GM21825 (cell line): Measurements from ENCODE around the gene H2BK1.

Experiments
- ATAC-seq: cut with Tn5 transposase; IDR thresholded peaks from one replicate; pipeline ENCODE4 v1.9.1; 2021; ENCODE audit warnings: mild to moderate bottlenecking, moderate library complexity; ENCODE audit not compliant: unreplicated experiment

Gene H2BK1

DNA sequence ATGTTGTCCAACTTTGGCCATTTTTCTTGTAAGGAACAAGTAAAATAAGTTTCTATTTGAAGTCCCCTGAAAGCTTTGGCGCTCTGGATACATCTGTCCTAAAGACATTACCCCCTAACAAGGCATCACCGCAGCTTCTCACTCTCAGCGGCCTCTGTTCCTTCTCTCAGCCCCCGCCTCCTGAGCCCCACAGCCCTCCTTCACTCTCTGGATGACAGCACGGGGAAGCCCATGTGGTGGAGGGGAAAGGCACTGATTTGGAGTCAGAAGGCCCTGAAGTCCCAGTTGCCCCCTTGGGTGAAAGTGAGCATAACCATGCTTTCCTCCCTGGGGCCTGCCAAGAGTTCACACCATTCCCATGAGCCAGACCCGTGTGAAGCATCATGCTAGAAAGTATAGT lies 4.6 kb downstream of the H2BK1 start:
- no peak for ATAC-seq

DNA sequence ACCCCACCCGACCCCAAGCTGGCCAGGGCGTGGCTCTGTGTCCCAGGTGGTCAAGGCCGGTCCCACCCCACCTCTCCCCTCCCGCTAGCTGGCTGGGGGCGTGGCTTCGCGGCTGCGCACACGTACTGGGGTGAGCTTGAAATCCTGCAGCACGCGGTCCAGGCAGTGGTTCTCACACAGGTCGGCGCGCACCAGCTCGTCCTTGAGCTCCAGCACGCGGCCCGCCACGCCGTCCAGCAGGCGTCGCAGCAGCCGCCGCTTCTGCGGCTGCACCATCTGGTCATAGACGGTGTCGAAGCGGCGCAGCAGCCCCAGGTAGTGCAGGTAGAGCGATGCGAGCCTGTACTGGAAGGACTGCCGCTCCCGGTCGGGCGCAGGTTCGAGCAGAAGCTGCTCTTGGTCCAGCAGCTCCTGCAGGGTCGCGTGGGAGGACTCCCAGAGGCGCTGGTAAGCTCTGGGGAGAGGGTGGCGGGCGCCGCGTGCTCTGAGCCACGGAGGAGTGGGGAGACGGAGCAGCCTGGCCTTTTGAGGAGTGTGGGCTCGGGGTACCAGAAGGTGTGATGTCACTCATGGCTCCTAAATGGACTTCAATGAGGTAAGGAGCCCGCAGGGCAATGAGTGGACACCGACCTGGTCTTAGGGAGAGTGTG lies 5.8 kb downstream of the H2BK1 start:
- ATAC-seq = no peak

DNA sequence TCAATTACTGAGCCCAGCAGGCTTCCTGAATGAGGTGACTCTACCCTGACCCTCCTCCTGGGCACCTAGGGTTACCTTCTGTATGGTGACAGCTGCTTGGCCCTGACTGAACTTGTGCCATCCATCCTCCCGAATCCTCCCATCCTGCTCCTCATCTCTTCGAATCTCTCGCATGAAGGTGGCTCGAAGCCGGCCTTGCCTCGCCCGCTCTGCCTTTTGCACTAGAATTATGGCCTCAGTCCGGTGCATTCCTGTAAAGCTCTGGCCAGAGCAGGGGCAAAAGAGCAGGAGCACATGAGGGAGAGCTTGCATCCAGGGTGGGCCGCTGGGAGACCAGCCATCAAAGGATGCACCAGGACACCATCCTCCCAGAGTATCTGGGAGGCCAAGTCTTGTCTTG lies 7.5 kb downstream of the H2BK1 start:
- no peak for ATAC-seq

DNA sequence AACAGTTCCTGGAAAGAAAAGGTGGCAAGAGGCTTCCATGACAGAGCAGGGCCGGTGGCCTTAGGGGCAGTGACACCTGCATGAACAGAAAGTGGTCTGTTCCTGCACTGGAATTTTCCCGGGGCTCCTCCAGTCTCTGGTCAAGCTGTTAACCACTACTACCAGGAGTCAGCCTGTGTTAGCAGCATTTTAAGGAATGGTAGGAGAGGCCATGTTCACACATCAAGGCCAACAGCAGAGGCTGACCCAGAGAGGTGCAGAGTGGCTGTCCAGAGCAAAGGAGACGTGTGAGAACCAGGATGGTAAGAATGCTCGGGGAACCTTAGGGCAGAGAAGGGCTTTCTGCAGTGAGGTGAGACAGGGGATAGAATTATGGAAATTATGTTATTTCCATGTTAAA lies 8.5 kb downstream of the H2BK1 start:
- no peak for ATAC-seq

DNA sequence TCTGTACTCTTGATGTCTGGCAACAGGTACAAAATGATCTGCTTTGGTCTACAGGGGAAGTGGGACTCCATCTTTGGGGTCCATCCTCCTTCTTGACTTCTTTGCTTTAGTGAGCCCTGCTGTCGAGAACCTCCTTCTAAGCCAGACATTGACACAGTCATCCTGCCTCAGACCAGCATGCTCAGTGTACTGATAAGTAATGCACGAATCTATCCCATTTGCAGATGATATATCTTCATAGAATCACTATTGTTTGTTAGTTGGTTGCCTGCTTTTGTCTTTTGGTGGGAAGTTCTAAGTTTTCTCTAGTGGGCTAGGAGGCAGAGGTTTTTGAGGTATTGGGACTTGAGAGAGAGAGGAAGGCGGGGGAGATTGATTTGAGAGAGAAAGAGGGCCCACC lies 8.9 kb downstream of the H2BK1 start:
- ATAC-seq = no peak

DNA sequence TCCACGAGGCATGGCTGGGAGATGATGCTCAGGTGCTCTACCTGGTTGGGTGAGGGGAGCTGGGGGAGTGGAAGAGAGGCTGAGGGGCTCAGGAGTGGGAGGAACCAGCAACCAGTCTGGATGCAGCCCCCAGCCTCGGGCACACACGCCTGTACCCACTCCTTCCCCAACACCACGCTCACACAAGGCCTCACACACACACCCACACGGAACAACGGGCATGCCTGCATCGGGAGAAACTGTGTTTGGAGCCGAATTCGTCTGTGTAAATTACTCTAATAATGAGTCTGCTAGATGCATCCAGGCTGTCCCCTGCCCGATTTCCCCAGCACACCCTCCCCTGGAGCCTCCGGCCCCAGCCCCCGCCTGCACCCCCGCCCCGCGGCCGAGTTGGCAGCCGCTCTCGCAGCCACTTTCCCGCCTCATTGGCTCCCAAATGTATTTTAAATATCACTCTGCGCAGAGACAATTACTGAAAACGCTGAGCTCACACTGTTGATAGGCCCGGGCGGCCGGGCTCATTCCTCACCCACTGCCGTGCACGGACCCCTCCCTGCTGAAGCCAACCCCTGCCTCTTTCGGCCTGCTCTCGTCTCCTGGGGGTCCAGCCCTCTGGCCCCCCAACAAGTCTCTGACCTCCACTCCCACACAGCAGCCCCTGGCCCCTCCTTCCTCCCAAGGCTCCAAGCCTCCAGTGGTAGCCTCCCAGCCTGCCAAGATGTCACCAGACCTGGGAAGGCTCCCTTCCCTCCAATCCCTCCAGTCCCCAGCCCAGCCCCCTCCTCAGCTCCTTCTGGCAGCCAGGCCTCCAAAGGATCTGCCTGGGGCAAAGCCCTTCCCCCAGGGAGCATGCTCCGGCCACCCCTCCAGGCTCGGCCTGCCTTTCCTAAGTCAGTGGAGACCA lies 11.1 kb downstream of the H2BK1 start:
- no peak for ATAC-seq

DNA sequence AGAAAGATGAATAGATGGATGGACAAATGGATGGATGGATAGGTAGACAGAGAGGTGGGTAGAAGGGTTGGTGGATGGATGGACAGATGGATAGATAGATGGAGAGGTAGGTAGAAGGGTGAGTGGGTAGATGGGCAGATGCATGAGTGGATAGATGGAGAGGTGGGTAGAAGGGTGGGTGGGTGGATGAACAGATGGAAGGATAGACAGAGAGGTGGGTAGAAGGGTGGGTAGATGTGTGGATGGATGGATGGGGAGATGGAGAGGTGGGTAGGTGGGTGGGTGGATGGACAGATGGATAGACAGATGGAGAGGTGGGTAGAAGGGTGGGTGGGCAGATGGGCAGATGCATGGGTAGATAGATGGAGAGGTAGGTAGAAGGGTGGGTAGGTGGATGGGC lies 12.4 kb downstream of the H2BK1 start:
- no peak for ATAC-seq

DNA sequence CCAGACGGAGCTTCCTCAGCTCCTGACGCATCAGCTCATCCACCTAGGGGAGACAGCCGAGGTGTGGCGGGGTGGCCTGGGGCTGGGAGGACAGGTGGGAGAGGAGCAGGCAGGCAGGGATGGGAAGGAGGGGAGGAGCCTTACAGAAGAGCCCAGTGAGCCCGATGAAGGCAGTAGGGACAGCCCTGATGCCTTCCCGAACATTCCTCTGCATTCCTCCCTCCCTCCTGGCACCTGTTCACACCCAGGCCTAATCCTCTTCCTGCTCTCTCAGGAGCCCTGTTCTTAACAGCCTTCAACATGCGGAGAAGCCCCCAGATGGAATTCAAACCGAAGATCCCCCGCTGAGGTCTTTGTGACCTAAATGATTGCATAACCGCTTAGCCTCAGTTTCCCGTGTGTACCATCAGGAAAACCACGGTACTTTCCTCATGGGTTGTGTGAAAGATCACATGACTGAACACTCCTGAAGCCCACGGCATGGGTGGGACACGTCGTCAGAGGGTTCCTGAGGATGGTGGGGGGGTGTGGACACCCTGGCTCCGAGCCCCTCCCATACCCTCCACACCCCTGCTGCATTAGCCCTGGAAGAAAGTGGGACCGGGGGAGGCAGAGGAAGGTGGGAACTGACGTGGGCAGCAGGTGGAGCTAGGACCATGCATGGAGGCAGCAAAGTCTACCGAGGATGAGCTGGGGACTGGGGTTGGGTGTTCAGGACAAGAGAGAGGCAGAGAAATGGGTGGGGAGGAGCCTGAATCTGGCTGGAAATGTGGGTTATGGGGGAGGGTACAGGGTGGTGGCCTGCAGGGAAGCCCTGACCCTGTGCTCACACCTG lies 14.5 kb downstream of the H2BK1 start:
- ATAC-seq = no peak

DNA sequence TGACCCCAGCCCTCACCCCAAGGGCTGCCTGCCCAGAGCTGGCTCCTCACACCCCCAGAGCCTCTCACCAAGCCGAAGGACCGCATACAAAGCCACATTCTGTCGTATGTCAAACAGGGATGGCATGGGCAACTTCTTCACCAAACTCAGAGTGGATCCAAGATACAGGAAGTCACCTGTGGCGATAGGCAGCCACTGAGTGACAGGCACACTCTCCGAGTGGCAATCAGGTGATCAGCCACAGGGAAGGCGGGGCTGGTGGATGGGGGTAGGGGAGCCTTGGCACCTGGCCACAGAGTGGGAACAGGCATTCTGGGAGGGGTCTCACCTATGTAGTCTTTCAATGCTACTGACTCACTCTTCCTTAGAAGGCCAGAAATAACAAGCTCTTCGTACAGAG lies 16.1 kb downstream of the H2BK1 start:
- no peak for ATAC-seq

DNA sequence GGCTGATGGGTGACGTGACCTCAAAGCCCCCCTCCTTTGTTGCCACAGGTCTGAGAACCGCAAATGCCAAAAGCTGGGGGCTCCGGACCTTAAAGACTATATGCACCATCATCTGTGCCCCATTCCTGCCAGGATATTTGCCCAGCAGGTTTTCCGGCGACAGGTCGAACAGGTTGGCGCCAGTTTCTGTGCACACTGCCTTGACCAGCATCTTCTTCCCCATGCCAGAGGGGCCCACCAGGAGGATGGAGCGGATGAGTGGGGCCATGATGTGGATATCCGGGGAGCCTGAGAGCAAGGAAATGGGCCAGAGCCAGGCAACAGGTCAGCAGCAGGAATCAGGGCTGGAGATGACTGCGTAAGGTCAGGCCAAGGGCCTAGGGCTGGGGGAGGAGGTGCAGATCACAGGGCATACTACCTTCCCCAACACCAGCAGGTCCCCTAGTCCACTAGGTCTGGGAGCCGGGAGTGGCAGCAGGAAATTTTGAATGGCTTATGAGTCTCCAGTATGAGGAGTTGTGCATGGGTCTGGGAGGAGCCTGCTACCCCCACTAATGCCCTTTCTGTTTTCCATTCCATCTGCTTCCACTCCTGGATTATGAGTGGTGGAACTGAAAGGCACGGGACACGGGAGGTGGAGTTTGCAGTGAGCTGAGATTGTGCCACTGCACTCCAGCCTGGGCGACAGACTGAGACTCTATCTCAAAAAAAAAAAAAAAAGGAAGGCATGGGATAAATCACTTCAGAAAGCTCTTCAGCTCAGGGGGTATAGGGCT lies 16.9 kb downstream of the H2BK1 start:
- no peak for ATAC-seq

DNA sequence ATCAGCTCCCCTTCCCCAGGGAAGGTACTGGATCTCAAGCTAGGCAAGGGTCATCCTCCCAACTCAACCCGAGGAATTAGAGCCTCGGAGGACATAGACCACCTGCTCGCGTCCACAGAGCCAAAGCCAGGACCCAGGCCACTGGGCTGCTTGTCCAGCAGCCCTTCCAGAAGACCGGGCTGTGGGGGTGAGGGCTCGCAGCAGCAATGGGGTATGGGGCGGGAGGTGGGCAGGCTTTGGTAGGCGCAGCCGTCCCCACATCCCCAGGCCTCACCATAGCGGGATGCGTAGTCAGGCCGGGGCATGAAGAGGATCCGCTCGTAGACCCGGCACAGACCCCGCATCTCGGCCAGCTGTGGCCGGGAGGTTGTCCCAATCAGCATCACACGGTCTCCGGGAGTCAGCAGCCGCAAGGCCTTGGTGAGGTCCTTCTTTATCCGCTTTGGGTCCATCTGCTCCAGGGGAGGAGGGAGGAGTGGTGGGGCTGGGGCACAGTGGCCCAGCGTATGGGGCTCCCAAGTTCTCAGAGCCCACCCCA lies 18.2 kb downstream of the H2BK1 start:
- ATAC-seq = no peak

DNA sequence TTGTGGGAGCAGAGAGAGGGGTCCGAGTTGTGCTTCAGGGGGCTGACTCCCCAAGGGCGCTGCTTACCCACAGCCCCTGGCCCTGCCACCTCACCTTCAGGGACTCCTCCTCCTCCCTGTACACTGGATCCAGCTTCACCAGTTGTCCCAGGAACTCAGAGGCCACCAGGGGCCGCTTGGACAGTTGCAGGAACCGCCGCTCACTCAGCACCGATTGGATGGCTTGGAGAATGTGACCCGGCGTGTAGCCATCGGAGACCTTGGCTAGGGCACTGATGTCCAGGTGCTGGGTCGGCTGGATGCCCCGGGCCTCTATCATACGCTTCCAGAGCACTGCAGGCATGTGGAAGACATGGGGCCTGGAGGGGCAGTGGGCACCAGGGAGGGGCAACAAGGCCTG lies 18.7 kb downstream of the H2BK1 start:
- ATAC-seq = no peak

DNA sequence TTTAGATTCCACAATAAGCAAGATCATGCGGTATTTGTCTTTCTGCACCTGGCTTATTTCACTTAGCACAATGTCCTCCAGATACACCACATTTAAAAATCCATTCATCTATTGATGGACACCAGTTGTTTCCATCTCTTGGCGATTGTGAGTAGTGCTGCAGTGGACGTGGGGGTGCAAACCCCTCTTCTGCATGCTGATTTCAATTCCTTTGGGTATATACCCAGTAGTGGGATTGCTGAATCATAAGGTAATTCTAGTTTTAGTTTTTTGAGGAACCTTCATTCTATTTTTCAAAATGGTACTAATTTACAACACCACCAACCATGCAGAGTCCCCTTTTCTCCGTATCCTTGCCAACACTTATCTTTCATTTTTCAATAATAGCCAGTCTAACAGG lies 21.2 kb downstream of the H2BK1 start:
- ATAC-seq = no peak

DNA sequence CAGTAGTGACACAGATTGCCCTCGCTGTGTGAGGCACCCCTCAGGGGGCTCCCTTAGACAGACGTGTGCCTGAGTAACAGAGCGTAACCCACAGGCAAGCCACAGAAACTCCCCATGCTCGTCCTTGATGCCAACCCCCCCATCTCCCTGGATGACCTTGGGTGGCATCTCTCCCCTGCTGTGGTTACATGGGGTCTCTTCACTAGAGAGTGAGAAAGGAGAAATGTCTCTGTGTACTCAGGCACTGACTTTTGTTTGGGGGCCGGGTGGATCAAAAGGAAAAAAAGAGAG lies 22.1 kb downstream of the H2BK1 start:
- ATAC-seq = no peak

DNA sequence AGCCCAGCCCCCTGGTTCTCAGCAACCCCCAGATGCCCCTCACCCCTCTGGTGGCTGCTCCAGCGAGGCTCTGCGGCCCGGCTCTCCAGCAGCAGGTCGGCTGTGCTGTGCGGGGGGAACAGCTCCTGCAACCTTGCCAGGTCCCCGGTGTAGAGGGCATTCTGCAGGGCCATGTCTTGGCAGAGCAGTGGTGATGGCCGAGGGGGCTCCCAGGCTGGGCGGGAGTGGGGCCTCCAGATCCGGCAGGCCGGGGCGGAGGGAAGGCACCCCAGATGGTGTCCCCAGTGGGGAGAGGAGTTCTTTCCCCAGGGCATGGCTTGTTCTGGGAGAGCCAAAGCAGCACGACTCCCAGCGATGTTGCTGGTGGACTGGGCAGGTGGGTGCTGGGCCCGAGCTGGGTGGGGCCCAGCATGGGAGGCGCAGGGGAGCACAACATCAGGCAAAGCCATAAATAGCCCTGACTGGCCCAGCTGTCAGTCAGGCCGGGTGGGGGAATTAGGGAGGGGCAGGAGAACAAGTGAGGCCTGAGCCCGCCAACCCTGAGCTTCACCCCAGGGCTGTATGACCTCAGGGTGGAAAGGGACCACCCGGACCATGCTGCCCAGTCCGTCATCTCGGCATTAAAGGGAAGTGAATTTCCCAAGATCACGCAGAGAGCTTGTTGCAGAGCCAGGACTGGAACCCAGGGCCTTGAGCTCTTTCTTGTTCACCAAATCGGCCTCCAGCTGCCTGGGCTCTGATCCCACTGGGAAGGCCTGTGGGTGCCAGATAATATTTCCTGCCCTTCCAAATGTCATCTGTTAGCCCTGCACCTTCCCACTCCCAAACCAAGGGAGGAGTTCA lies 22.7 kb downstream of the H2BK1 start:
- ATAC-seq = no peak

DNA sequence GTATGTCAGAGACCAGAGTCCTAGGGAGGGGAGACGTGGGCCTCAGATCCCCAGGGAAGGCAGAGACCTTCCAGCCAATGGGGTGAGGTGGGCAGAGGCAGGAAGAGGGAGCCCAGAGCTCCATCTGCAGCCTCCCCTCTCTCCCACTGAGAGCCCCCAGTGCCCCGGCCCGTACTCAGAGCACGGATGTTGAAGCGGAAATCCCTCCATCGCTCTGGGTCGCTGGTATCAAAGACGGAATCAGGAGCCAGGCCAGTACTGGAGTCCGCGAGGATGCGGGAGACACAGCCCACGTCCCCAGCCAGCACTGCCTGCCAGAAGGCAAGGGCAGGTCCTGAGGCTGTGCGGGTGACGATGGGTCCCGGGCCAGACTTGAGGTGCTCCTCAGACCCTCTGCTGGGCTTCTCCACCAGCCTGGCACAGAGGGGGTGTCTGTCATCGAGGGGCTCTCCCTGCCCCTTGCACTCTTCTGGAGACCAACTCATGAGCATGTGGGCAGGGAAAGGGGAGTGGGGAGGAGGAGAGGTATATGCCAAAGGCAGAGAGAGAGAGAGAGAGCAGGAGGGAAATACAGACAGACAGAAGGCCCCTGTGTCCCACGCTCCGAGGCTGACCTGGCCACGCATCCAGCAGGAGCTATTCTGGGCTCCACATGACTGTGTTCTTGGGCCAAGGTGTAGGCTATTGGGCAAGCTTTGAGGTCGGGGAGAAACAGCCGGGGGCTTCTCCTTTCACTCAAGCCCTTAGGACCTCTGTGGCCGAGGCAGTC lies 23.5 kb downstream of the H2BK1 start, which contains the start of gene ASB10:
Gene ASB10 (minus strand): TSS at position 611 of the 769 bp plus-strand sequence. CDS start 120 bp downstream, at position 491.
- ATAC-seq = no peak

DNA sequence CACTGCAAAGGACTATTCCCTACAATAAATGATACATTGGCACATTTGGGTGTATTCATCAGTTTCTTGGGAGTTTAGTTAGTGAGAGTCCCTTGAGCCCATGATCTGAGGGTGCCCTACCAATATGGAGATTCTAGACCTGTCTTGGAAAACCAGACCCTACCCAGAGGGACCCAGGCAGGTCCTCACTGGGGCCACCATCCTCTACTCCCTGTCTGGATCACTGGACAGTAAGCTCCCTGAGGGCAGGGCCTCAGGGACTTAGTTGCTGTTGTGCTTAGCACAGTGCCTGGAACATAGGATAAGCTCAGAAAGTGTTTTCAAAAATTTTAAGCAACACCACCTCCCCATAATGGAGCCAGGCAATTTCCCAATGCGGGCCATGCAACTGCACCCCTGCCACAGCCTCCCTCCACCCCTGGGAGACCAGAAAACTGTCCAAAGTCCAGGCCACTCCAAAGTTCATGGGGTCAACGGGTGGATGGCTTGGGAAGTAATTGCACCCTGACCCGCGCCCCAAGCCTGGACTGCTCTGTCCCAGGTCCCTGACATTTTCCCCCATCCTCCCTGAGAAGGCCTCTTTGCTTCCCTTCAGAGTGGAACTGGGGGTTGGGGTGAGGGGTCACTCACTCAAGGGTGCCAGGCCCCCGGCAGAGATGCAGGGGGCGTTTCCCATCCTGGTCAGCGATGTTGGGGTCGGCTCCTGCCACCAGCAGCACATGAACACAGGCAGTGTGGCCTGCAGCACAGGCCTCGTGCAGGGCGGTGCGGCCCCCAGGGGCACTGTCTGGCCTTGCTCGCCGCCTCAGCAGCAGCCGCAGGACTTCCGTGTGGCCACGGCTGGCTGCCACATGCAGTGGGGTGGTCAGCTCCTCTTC lies 24.3 kb downstream of the H2BK1 start:
- no peak for ATAC-seq

DNA sequence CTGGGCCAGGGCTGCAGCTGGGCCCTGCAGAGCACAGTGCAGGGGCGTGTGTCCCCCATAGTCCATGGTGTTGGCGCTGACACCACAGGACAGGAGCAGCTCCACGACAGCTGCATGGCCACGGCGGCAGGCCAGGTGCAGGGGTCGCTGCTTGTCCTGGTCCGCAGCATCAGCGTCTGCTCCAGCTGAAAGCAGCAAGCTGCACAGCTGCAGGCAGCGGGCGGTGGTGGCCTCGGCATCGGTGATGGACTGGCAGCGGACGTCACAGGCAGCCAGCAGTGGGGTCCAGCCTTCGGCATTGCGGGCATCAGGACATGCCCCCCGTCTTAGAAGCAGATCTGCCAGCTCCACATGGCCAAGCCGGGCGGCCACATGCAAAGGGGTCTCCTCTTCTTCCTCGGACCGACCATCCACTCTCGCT lies 29.3 kb downstream of the H2BK1 start:
- ATAC-seq = no peak
